ENCODE measurements around the gene IFI44L. TPM values are rescaled to one million over a fixed set of nuclear protein-coding genes. Genes with fewer than 3 reads are reported as not detected.

The IFI44L gene
- polyA plus RNA-seq, 1 donor (not counting 4 experiments of a cell fraction or from before 2014, with no cell fraction given), result 34.8 TPM

GRCh38 chr1:78577257-78578100 is 42.8 kb upstream of the IFI44L start:
- H3K9ac ChIP-seq (ENCODE audit: control insufficient read depth, extremely low read depth, insufficient read depth, low read length), result no peak overlapping the region
- H3K4me3 ChIP-seq (ENCODE audit: control insufficient read depth in 2 of 3, extremely low read depth in 1 of 3, insufficient read depth in 2 of 3, low read depth in 1 of 3, low read length in 3 of 3), result no peak overlapping the region
- no peaks in the 10 kb centered on the region for H3K9me1 ChIP-seq (ENCODE audit: control insufficient read depth, extremely low read depth, insufficient read depth, low read length)
- H3K4me2 ChIP-seq (ENCODE audit: control insufficient read depth, extremely low read depth, insufficient read depth, low read depth, low read length), result no peak overlapping the region
- DNase-seq (ENCODE audit: low read depth, low spot score) (no peak), FAIRE-seq (no peak)
- H3K27me3 ChIP-seq (ENCODE audit: control insufficient read depth, extremely low read depth, insufficient read depth, low read length), result no peaks in the 10 kb centered on the region
- no peaks in the 10 kb centered on the region for H3K9me3 ChIP-seq (ENCODE audit: control insufficient read depth, low read depth, low read length)
- H3K27ac ChIP-seq (ENCODE audit: control insufficient read depth, insufficient read depth, low read length), result no peak overlapping the region
- TF ChIP-seq EZH2 (IDR thresholded peaks at IDR 0.05; ENCODE audit: low read length), result no peak
- TF ChIP-seq CTCF (optimal IDR thresholded peaks at IDR 0.05 in 1 of 3, IDR thresholded peaks at IDR 0.05 in 1 of 3, conservative IDR thresholded peaks at IDR 0.05 in 1 of 3; ENCODE audit: extremely low read depth in 1 of 3, insufficient read depth in 2 of 3, low read length in 3 of 3), result no peak
- no peaks in the 10 kb centered on the region for H3K36me3 ChIP-seq (ENCODE audit: control insufficient read depth in 2 of 2, extremely low read depth in 1 of 2, insufficient read depth in 2 of 2, low read length in 2 of 2)
- H3K4me1 ChIP-seq (ENCODE audit: control insufficient read depth, extremely low read depth, insufficient read depth, low read length), result no peaks in the 10 kb centered on the region
- dilution Hi-C loops (cut with MboI; ENCODE audit: extremely low pct_ligation_motif_present, low sequenced_read_pairs), result no loop called here
- peak overlapping the region; percentile 6 for H2AFZ ChIP-seq (ENCODE audit: control insufficient read depth, low read length)
- no peaks in the 10 kb centered on the region for H3K79me2 ChIP-seq (ENCODE audit: control insufficient read depth, insufficient read depth, low read length)
- H4K20me1 ChIP-seq (ENCODE audit: control insufficient read depth, extremely low read depth, insufficient read depth, low read length), result no peaks in the 10 kb centered on the region

- DNase-seq (ENCODE audit: low read depth, low spot score) (peak; percentile 21), FAIRE-seq (no peak)
- TF ChIP-seq CTCF (optimal IDR thresholded peaks at IDR 0.05 in 1 of 3, IDR thresholded peaks at IDR 0.05 in 1 of 3, conservative IDR thresholded peaks at IDR 0.05 in 1 of 3; ENCODE audit: extremely low read depth in 1 of 3, insufficient read depth in 2 of 3, low read length in 3 of 3) (no peak), EZH2 (IDR thresholded peaks at IDR 0.05; ENCODE audit: low read length) (no peak)
- Histone ChIP-seq H3K27me3 (ENCODE audit: control insufficient read depth, extremely low read depth, insufficient read depth, low read length) (no peaks in the 10 kb centered on the region), H2AFZ (ENCODE audit: control insufficient read depth, low read length) (no peak overlapping the region), H3K4me2 (ENCODE audit: control insufficient read depth, extremely low read depth, insufficient read depth, low read depth, low read length) (peak overlapping the region; percentile 40), H3K9me3 (ENCODE audit: control insufficient read depth, low read depth, low read length) (no peaks in the 10 kb centered on the region), H3K9me1 (ENCODE audit: control insufficient read depth, extremely low read depth, insufficient read depth, low read length) (no peaks in the 10 kb centered on the region), H3K9ac (ENCODE audit: control insufficient read depth, extremely low read depth, insufficient read depth, low read length) (no peak overlapping the region), H3K27ac (ENCODE audit: control insufficient read depth, insufficient read depth, low read length) (no peak overlapping the region), H3K36me3 (ENCODE audit: control insufficient read depth in 2 of 2, extremely low read depth in 1 of 2, insufficient read depth in 2 of 2, low read length in 2 of 2) (no peaks in the 10 kb centered on the region), H4K20me1 (ENCODE audit: control insufficient read depth, extremely low read depth, insufficient read depth, low read length) (no peaks in the 10 kb centered on the region), H3K79me2 (ENCODE audit: control insufficient read depth, insufficient read depth, low read length) (no peaks in the 10 kb centered on the region), H3K4me3 (ENCODE audit: control insufficient read depth in 2 of 3, extremely low read depth in 1 of 3, insufficient read depth in 2 of 3, low read depth in 1 of 3, low read length in 3 of 3) (no peak overlapping the region), H3K4me1 (ENCODE audit: control insufficient read depth, extremely low read depth, insufficient read depth, low read length) (peaks cover 13% of the 10 kb centered on the region)
- dilution Hi-C loops (cut with MboI; ENCODE audit: extremely low pct_ligation_motif_present, low sequenced_read_pairs), result no loop called here
Measured at GRCh38 chr1:78586572-78586971, 33.7 kb upstream of the IFI44L start.
